Neuronal stem cell (in vitro differentiated cells): ENCODE measurements around the gene DTNBP1.

Experiments
- DNase-seq: peaks from one replicate; pipeline ENCODE4 v3.0.0-alpha.2; 2013; ENCODE audit warnings: low spot score
- H2AFZ ChIP-seq: one replicate; pipeline ENCODE4 v1.6.1; 2013; ENCODE audit warnings: mild to moderate bottlenecking, low read length, inconsistent platforms
- H2AK5ac ChIP-seq: 2 replicates; pipeline ENCODE4 v1.6.1; 2013; ENCODE audit warnings: low read depth, mild to moderate bottlenecking, inconsistent platforms, low read length, moderate library complexity, mixed read lengths
- H2BK120ac ChIP-seq: 2 replicates; pipeline ENCODE4 v1.6.1; 2013; ENCODE audit warnings: low read depth, mild to moderate bottlenecking, inconsistent platforms, low read length, moderate library complexity, mixed read lengths
- H2BK12ac ChIP-seq: one replicate; pipeline ENCODE4 v1.6.1; 2013; ENCODE audit warnings: low read length, inconsistent platforms
- H2BK15ac ChIP-seq: 2 replicates; pipeline ENCODE4 v1.6.1; 2013; ENCODE audit warnings: mild to moderate bottlenecking, low read length, inconsistent platforms, mixed read lengths
- H2BK5ac ChIP-seq: one replicate; pipeline ENCODE4 v1.6.1; 2013; ENCODE audit warnings: inconsistent platforms, mild to moderate bottlenecking, low read length, moderate library complexity
- H3K14ac ChIP-seq: one replicate; pipeline ENCODE4 v1.6.1; 2013; ENCODE audit warnings: low read length, inconsistent platforms
- H3K18ac ChIP-seq: 2 replicates; pipeline ENCODE4 v1.6.1; 2013; ENCODE audit warnings: low read length, inconsistent platforms
- H3K23ac ChIP-seq: 2 replicates; pipeline ENCODE4 v1.6.1; 2013; ENCODE audit warnings: low read depth, mild to moderate bottlenecking, mixed read lengths, low read length, inconsistent platforms; ENCODE audit not compliant: poor library complexity
- H3K27ac ChIP-seq: replicated peaks from 3 replicates; pipeline ENCODE4 v1.5.1; 2013; ENCODE audit warnings: low read length, inconsistent platforms
- H3K27me3 ChIP-seq, 3 experiments: 2 replicates each; pipeline ENCODE4 v1.6.1; 2013; ENCODE audit warnings: low read length in 3 of 3, mild to moderate bottlenecking in 2 of 3, inconsistent platforms in 1 of 3, low read depth in 1 of 3, mixed read lengths in 1 of 3, moderate library complexity in 1 of 3; ENCODE audit not compliant: control insufficient read depth in 3 of 3, insufficient read depth in 3 of 3
- H3K36me3 ChIP-seq, 2 donors: replicated peaks in 1 of 2; 2 replicates each; pipeline ENCODE4 v1.6.1; 2013; ENCODE audit warnings: low read length in 2 of 2; ENCODE audit not compliant: control insufficient read depth in 2 of 2, insufficient read depth in 2 of 2
- H3K4ac ChIP-seq: 2 replicates; pipeline ENCODE4 v1.6.1; 2013; ENCODE audit warnings: inconsistent platforms, mild to moderate bottlenecking, low read length, moderate library complexity
- H3K4me1 ChIP-seq, 2 donors: 1 replicate in 1 of 2; 2 replicates in 1 of 2; pipeline ENCODE4 v1.6.1; 2013; ENCODE audit warnings: low read length in 2 of 2, low read depth in 1 of 2; ENCODE audit not compliant: control insufficient read depth in 2 of 2, insufficient read depth in 1 of 2
- H3K4me2 ChIP-seq: one replicate; pipeline ENCODE4 v1.6.1; 2013; ENCODE audit warnings: mild to moderate bottlenecking, low read length, inconsistent platforms; ENCODE audit not compliant: insufficient read depth, poor library complexity, severe bottlenecking
- H3K4me3 ChIP-seq, 2 donors: 2 replicates each; pipeline ENCODE4 v1.5.1; 2013; ENCODE audit warnings: low read length in 2 of 2, mild to moderate bottlenecking in 2 of 2, inconsistent platforms in 1 of 2, moderate library complexity in 1 of 2
- H3K79me1 ChIP-seq: one replicate; pipeline ENCODE4 v1.6.1; 2013; ENCODE audit warnings: low read depth, mild to moderate bottlenecking, inconsistent platforms, low read length, moderate library complexity
- H3K9ac ChIP-seq: one replicate; pipeline ENCODE4 v1.6.1; 2013; ENCODE audit warnings: mild to moderate bottlenecking, low read depth, low read length, inconsistent platforms; ENCODE audit not compliant: poor library complexity
- H3K9me3 ChIP-seq, 2 donors: replicated peaks in 1 of 2; 2 replicates each; pipeline versions ENCODE3 to v1.6.1; 2013; ENCODE audit warnings: low read length in 2 of 2, mild to moderate bottlenecking in 2 of 2, inconsistent platforms in 1 of 2, low read depth in 1 of 2, mixed read lengths in 1 of 2, moderate library complexity in 1 of 2; ENCODE audit not compliant: control insufficient read depth in 2 of 2, insufficient read depth in 1 of 2
- H4K8ac ChIP-seq: one replicate; pipeline ENCODE4 v1.6.1; 2013; ENCODE audit warnings: low read depth, mild to moderate bottlenecking, inconsistent platforms, low read length, moderate library complexity
- H4K91ac ChIP-seq: one replicate; pipeline ENCODE4 v1.6.1; 2013; ENCODE audit warnings: low read length, low read depth, mild to moderate bottlenecking, inconsistent platforms; ENCODE audit not compliant: poor library complexity
- WGBS, 2 donors: extraction: QIAGEN DNeasy Blood & Tissue Kit; methylation state at CpG; one replicate each; pipeline ENCODE4 v1.1.7; 2013; ENCODE audit warnings: missing lambda C conversion rate in 2 of 2, mixed read lengths in 1 of 2; ENCODE audit not compliant: insufficient read length in 2 of 2, insufficient replicate concordance in 1 of 2; ENCODE audit errors: extremely low coverage in 2 of 2; 5-methylcytosine and 5-hydroxymethylcytosine counted together

The DTNBP1 gene

DNA sequence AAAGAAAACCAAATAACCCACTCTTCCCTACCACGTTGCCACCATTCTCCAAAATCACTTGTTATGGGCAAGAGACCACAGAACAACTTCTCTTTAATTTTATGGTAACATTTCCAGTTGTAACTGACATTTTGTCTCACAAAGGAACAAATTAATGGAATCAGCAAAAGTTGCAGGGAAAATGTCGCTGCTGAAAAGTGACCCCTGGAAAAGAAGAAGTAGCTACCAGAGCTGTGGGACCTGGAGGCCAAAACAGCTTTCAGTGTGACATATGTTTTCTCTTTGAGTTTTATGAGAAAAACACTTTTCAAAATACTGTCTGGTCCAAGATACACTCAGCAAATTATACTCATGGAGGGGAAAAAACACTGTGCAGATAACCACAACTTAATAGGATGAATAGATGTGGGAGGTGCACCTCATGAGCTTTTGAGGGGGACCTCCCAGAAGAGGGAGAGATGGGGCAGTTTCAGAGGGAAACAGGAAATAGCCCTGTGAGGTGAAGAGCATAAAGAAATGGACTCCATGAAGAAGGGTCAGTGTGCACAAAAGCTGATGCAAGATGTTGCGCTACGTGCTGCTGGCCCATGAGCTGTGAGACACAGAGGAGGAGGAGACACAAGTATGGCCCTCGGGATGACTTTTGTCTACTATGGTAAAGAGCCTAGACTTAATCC, 87.3 kb downstream of the DTNBP1 start:
- Histone ChIP-seq H3K14ac (no peak overlapping the region), H3K27ac (no peak overlapping the region), H3K9ac (no peak overlapping the region), H3K4me1 (peaks cover 7 to 12% of the 10 kb centered on the region in 2 donors), H4K91ac (no peak overlapping the region), H3K4me3 (no peak overlapping the region), H2AK5ac (no peak overlapping the region), H3K79me1 (no peaks in the 10 kb centered on the region), H2BK120ac (no peak overlapping the region), H3K36me3 (no peaks in the 10 kb centered on the region), H2BK5ac (no peak overlapping the region), H3K27me3 (no peaks in the 10 kb centered on the region), H3K4ac (no peak overlapping the region), H3K4me2 (no peak overlapping the region), H2AFZ (no peak overlapping the region), H3K18ac (no peak overlapping the region), H3K9me3 (no peaks in the 10 kb centered on the region), H2BK12ac (no peak overlapping the region), H4K8ac (no peak overlapping the region), H2BK15ac (no peak overlapping the region), H3K23ac (no peak overlapping the region)
- no CpG with 5 or more reads among the region's 5 CpGs for WGBS, 2 donors
- no peak for DNase-seq

DNA sequence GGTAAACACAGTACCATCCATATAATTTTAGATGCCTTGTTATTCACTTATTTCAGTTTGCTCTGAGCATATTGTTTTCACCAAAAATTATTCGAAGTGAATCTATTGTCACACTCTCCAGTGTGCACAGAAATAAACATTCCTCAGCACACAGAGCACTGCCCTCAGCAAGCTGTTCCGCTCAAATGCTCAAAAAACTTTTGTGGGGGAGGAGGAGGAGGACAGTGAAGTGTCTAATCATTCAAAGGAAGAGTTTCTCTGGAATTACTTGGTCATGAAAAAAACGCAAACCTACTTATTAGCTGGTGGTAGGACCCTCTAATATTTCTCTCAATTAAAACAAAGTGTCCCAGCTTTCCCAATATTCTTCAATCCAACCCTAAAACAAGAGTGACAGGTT, 88.3 kb downstream of the DTNBP1 start:
- Histone ChIP-seq H2BK12ac (no peak overlapping the region), H2BK120ac (no peak overlapping the region), H2AFZ (no peak overlapping the region), H4K8ac (no peak overlapping the region), H3K4ac (no peak overlapping the region), H3K23ac (no peak overlapping the region), H2AK5ac (no peak overlapping the region), H4K91ac (no peak overlapping the region), H2BK15ac (no peak overlapping the region), H3K27me3 (no peaks in the 10 kb centered on the region), H3K36me3 (no peaks in the 10 kb centered on the region), H3K18ac (no peak overlapping the region), H3K4me3 (no peak overlapping the region), H3K4me2 (no peak overlapping the region), H3K9me3 (no peaks in the 10 kb centered on the region), H2BK5ac (no peak overlapping the region), H3K27ac (no peak overlapping the region), H3K79me1 (no peaks in the 10 kb centered on the region), H3K9ac (no peak overlapping the region), H3K14ac (no peak overlapping the region), H3K4me1 (peaks cover 7 to 12% of the 10 kb centered on the region in 2 donors)
- no peak for DNase-seq
- WGBS, 2 donors: no CpG with 5 or more reads among the region's 3 CpGs

DNA sequence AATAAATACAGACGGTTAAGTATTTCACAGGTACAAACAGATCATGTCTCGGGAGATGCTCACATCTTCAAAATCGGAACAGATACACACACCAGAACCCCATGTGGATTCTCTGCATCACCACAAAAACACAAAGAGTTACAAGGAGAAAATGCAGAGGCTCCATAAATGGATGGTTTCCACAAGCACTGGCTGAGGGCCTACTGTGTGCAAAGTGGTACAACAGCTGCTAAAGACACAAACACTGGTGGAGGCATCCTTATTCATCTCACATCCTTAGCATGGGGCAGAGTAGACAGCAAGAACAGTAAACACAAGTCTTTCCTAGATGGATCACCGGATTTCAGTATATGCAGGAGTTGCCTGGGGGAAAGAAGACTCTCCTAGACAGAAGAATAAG, 88.8 kb downstream of the DTNBP1 start:
- no peaks in the 10 kb centered on the region for H3K36me3 ChIP-seq
- H2BK15ac ChIP-seq: no peak overlapping the region
- no peak overlapping the region for H3K27ac ChIP-seq
- H3K14ac ChIP-seq: no peak overlapping the region
- H3K27me3 ChIP-seq: no peaks in the 10 kb centered on the region
- no peak overlapping the region for H3K4me3 ChIP-seq
- H3K4me1 ChIP-seq: peaks cover 9 to 12% of the 10 kb centered on the region in 2 donors
- H2BK12ac ChIP-seq: no peak overlapping the region
- H3K18ac ChIP-seq: no peak overlapping the region
- H3K4ac ChIP-seq: no peak overlapping the region
- no peak overlapping the region for H2BK5ac ChIP-seq
- no peak overlapping the region for H2BK120ac ChIP-seq
- no peaks in the 10 kb centered on the region for H3K9me3 ChIP-seq
- H3K9ac ChIP-seq: no peak overlapping the region
- no peak overlapping the region for H3K4me2 ChIP-seq
- no peak overlapping the region for H4K91ac ChIP-seq
- H2AK5ac ChIP-seq: no peak overlapping the region
- H2AFZ ChIP-seq: no peak overlapping the region
- no peak overlapping the region for H4K8ac ChIP-seq
- no peak for DNase-seq
- no peaks in the 10 kb centered on the region for H3K79me1 ChIP-seq
- WGBS, 2 donors: no CpG with 5 or more reads among the region's 4 CpGs
- no peak overlapping the region for H3K23ac ChIP-seq

GRCh38 chr6:15573384-15573783, 89.4 kb downstream of the DTNBP1 start:
- Histone ChIP-seq H3K4me3 (no peak overlapping the region), H2BK120ac (no peak overlapping the region), H3K27me3 (no peaks in the 10 kb centered on the region), H3K23ac (no peak overlapping the region), H4K91ac (no peak overlapping the region), H3K79me1 (no peaks in the 10 kb centered on the region), H3K4me2 (no peak overlapping the region), H4K8ac (no peak overlapping the region), H3K27ac (no peak overlapping the region), H2BK5ac (no peak overlapping the region), H2AFZ (no peak overlapping the region), H2BK12ac (no peak overlapping the region), H2AK5ac (no peak overlapping the region), H3K36me3 (no peaks in the 10 kb centered on the region), H2BK15ac (no peak overlapping the region), H3K14ac (no peak overlapping the region), H3K9ac (no peak overlapping the region), H3K4ac (no peak overlapping the region), H3K18ac (no peak overlapping the region), H3K9me3 (no peaks in the 10 kb centered on the region), H3K4me1 (peaks cover 9 to 12% of the 10 kb centered on the region in 2 donors)
- DNase-seq: no peak
- no CpG with 5 or more reads among the region's 4 CpGs for WGBS, 2 donors
